Hepatocyte (in vitro differentiated cells): ENCODE measurements around the gene PGLYRP4. TPM values are rescaled to one million over a fixed set of nuclear protein-coding genes. Genes with fewer than 3 reads are reported as not detected.

Experiments used
- DNase-seq: peaks from one replicate; pipeline ENCODE4 v3.0.0-alpha.2; 2016; ENCODE audit warnings: low spot score
- H2AFZ ChIP-seq: fragments of 200-600 bp; sonication (generic); 2 replicates; pipeline ENCODE4 v1.6.0; 2016; ENCODE audit warnings: antibody characterized with exemption, mild to moderate bottlenecking
- H3K27ac ChIP-seq: fragments of 200-600 bp; sonication (generic); 2 replicates; pipeline ENCODE4 v1.5.1; 2016; ENCODE audit warnings: mild to moderate bottlenecking
- H3K27me3 ChIP-seq: fragments of 200-600 bp; sonication (generic); 2 replicates; pipeline ENCODE4 v1.6.1; 2016
- H3K36me3 ChIP-seq: fragments of 200-600 bp; sonication (generic); replicated peaks from 2 replicates; pipeline ENCODE4 v1.5.1; 2016; ENCODE audit warnings: low read depth; ENCODE audit not compliant: insufficient read depth
- H3K4me1 ChIP-seq: fragments of 200-600 bp; sonication (generic); 2 replicates; pipeline ENCODE4 v1.5.1; 2016; ENCODE audit warnings: mild to moderate bottlenecking, moderate library complexity; ENCODE audit not compliant: insufficient read depth
- H3K4me2 ChIP-seq: fragments of 200-600 bp; sonication (generic); 2 replicates; pipeline ENCODE4 v1.6.0; 2016
- H3K4me3 ChIP-seq: fragments of 200-600 bp; sonication (generic); 2 replicates; pipeline ENCODE4 v1.5.1; 2016; ENCODE audit warnings: mild to moderate bottlenecking
- H3K79me2 ChIP-seq: fragments of 200-600 bp; sonication (generic); 2 replicates; pipeline ENCODE4 v1.6.0; 2017; ENCODE audit warnings: mild to moderate bottlenecking
- H3K9me2 ChIP-seq: fragments of 200-600 bp; sonication (generic); replicated peaks from 2 replicates; pipeline ENCODE4 v1.6.0; 2017; ENCODE audit warnings: mild to moderate bottlenecking; ENCODE audit not compliant: insufficient read depth
- H3K9me3 ChIP-seq: fragments of 200-600 bp; sonication (generic); 2 replicates; pipeline ENCODE4 v1.5.1; 2016; ENCODE audit warnings: low read depth, mild to moderate bottlenecking
- H4K20me1 ChIP-seq: fragments of 200-600 bp; sonication (generic); 2 replicates; pipeline ENCODE4 v1.6.0; 2016; ENCODE audit warnings: mild to moderate bottlenecking; ENCODE audit not compliant: insufficient read depth, poor library complexity, severe bottlenecking
- CTCF ChIP-seq: fragments of 200-600 bp; sonication (generic); IDR thresholded peaks from 2 replicates; pipeline ENCODE4 v1.5.1; 2016; ENCODE audit warnings: antibody characterized with exemption, mild to moderate bottlenecking; ENCODE audit not compliant: poor library complexity
- EZH2 ChIP-seq: fragments of 200-600 bp; sonication (generic); IDR thresholded peaks from 2 replicates; pipeline ENCODE4 v1.6.1; 2016; ENCODE audit warnings: antibody characterized with exemption, mild to moderate bottlenecking, borderline replicate concordance
- EZH2phosphoT487 ChIP-seq: fragments of 200-600 bp; sonication (generic); IDR thresholded peaks from one replicate; pipeline ENCODE4 v1.6.1; 2018; ENCODE audit warnings: antibody characterized with exemption, mild to moderate bottlenecking, low read depth, moderate library complexity; ENCODE audit not compliant: unreplicated experiment, severe bottlenecking
- WGBS: methylation state at CpG from one replicate; pipeline ENCODE4 v1.1.6; 2016; ENCODE audit warnings: low lambda C conversion rate; ENCODE audit errors: missing lambda C conversion rate; 5-methylcytosine and 5-hydroxymethylcytosine counted together
- polyA plus RNA-seq: library from polyadenylated mRNA; unstranded; fragments of >200 nt; fragmentation: Nextera tagmentation; extraction: Ambion mirVana; gene quantifications from 2 replicates; pipeline ENCODE4 v1.2.1, GENCODE V29; 2016
- small RNA-seq: library from RNA; depleted of rRNA; stranded (forward); fragments of <200 nt; gene quantifications from one replicate; pipeline ENCODE3, GENCODE V24; 2014
- total RNA-seq: library from RNA; depleted of rRNA; stranded (reverse); fragments of >200 nt; gene quantifications from 2 replicates; pipeline ENCODE4 v1.2.3, GENCODE V29; 2014

Gene PGLYRP4
- total and polyA plus RNA-seq, 2 experiments from 2014 or later, result not detected

GRCh38 chr1:153288634-153289275 is 59.9 kb downstream of the PGLYRP4 start:
- H3K27ac ChIP-seq, result no peak overlapping the region
- no peaks in the 10 kb centered on the region for H3K9me2 ChIP-seq
- no peak overlapping the region for H3K4me2 ChIP-seq
- no peak for DNase-seq
- H3K4me3 ChIP-seq, result no peak overlapping the region
- no peaks in the 10 kb centered on the region for H4K20me1 ChIP-seq
- H3K4me1 ChIP-seq, result no peaks in the 10 kb centered on the region
- 61% methylated on average over 11 of the region's 11 CpGs for WGBS
- H3K9me3 ChIP-seq, result no peaks in the 10 kb centered on the region
- no peaks in the 10 kb centered on the region for H3K79me2 ChIP-seq
- no peak for TF ChIP-seq EZH2
- TF ChIP-seq CTCF, result no peak
- TF ChIP-seq EZH2phosphoT487, result no peak
- H2AFZ ChIP-seq, result no peak overlapping the region
- H3K27me3 ChIP-seq, result no peaks in the 10 kb centered on the region
- H3K36me3 ChIP-seq, result no peaks in the 10 kb centered on the region

Small RNA genes lying within 50 kb of the gene (small RNA-seq; reads per million reads assigned to genes)
- gene RNU6-160P (not detected), gene S100A15A (not detected)

Other genes with a start within 250 kb of the PGLYRP4 start
- gene SPRR2F, start 235.3 kb downstream of the PGLYRP4 start, total RNA-seq, result 0.80 and 2.5 TPM in 2 replicates
- gene SPRR2F, start 235.3 kb downstream of the PGLYRP4 start, polyA plus RNA-seq, result 26.1 and 42.2 TPM in 2 replicates
- gene SPRR2G, start 198.0 kb downstream of the PGLYRP4 start, total RNA-seq, result not detected in 2 replicates
- not detected in 2 replicates for gene SPRR2G, start 198.0 kb downstream of the PGLYRP4 start, polyA plus RNA-seq
- gene LELP1, start 145.4 kb downstream of the PGLYRP4 start, total RNA-seq, result not detected in 2 replicates
- not detected in 2 replicates for gene LELP1, start 145.4 kb downstream of the PGLYRP4 start, polyA plus RNA-seq
- gene PRR9, start 131.3 kb downstream of the PGLYRP4 start, total RNA-seq, result not detected in 2 replicates
- 0.33 TPM in 1 of 2 replicates, not detected in the other for gene PRR9, start 131.3 kb downstream of the PGLYRP4 start, polyA plus RNA-seq
- gene LORICRIN, start 89.2 kb downstream of the PGLYRP4 start, total RNA-seq, result not detected in 2 replicates
- gene LORICRIN, start 89.2 kb downstream of the PGLYRP4 start, polyA plus RNA-seq, result not detected in 2 replicates
- gene PGLYRP3, start 35.9 kb downstream of the PGLYRP4 start, total RNA-seq, result not detected in 2 replicates
- not detected in 2 replicates for gene PGLYRP3, start 35.9 kb downstream of the PGLYRP4 start, polyA plus RNA-seq
- 3.2 and 11.9 TPM in 2 replicates for gene S100A9, start 9.0 kb upstream of the PGLYRP4 start, total RNA-seq
- gene S100A9, start 9.0 kb upstream of the PGLYRP4 start, polyA plus RNA-seq, result 1.9 and 6.4 TPM in 2 replicates
- gene S100A12, start 26.8 kb upstream of the PGLYRP4 start, total RNA-seq, result not detected in 2 replicates
- 1.1 TPM in 1 of 2 replicates, not detected in the other for gene S100A12, start 26.8 kb upstream of the PGLYRP4 start, polyA plus RNA-seq
- gene S100A8, start 42.2 kb upstream of the PGLYRP4 start, total RNA-seq, result 0.70 TPM in 1 of 2 replicates, not detected in the other
- 0.60 and 2.2 TPM in 2 replicates for gene S100A8, start 42.2 kb upstream of the PGLYRP4 start, polyA plus RNA-seq
- not detected in 2 replicates for gene S100A7A, start 67.7 kb upstream of the PGLYRP4 start, total RNA-seq
- not detected in 2 replicates for gene S100A7A, start 67.7 kb upstream of the PGLYRP4 start, polyA plus RNA-seq
- 0.60 TPM in 1 of 2 replicates, not detected in the other for gene S100A7, start 111.8 kb upstream of the PGLYRP4 start, total RNA-seq
- gene S100A7, start 111.8 kb upstream of the PGLYRP4 start, polyA plus RNA-seq, result 1.0 and 2.5 TPM in 2 replicates
- 140 and 173 TPM in 2 replicates for gene S100A6, start 187.2 kb upstream of the PGLYRP4 start, total RNA-seq
- 657 and 701 TPM in 2 replicates for gene S100A6, start 187.2 kb upstream of the PGLYRP4 start, polyA plus RNA-seq
- not detected in 2 replicates for gene S100A5, start 192.1 kb upstream of the PGLYRP4 start, total RNA-seq
- 0.54 and 1.0 TPM in 2 replicates for gene S100A5, start 192.1 kb upstream of the PGLYRP4 start, polyA plus RNA-seq
- gene S100A4, start 197.0 kb upstream of the PGLYRP4 start, total RNA-seq, result 64.1 and 101 TPM in 2 replicates
- 116 and 187 TPM in 2 replicates for gene S100A4, start 197.0 kb upstream of the PGLYRP4 start, polyA plus RNA-seq
- gene S100A3, start 200.4 kb upstream of the PGLYRP4 start, total RNA-seq, result 2.6 and 2.7 TPM in 2 replicates
- gene S100A3, start 200.4 kb upstream of the PGLYRP4 start, polyA plus RNA-seq, result 1.9 and 6.1 TPM in 2 replicates
- gene S100A2, start 217.0 kb upstream of the PGLYRP4 start, total RNA-seq, result 1.7 and 4.2 TPM in 2 replicates
- gene S100A2, start 217.0 kb upstream of the PGLYRP4 start, polyA plus RNA-seq, result 6.9 and 10.3 TPM in 2 replicates